ENCODE measurements around the gene NLK.

The NLK gene

DNA sequence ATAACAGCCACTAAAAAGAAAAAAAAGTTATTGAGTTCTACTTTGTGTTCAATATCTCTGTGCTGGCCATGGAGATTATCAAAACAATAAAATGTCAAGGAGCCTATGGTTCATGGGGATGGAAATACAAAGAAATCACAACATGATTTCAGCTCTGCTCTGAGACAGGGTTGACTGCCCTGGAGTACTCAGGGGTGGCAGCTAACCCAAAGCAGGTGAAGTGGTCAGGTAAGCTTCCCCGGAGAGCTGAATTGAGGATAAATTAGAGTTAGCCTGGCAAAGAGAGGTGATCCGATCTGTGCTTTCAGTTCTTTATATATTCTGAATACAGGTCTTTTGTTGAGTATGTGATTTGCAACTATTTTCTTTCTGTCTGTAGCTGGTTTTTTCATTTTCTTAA, 157.3 kb downstream of the NLK start:
- Histone ChIP-seq H3K4me3 (ENCODE audit: insufficient read depth, low read length, poor library complexity, severe bottlenecking) (no peak overlapping the region), H3F3A (ENCODE audit: insufficient read depth) (0 out of 2 replicates have a peak, but pooled peaks cover 5% of the 10 kb centered on the region), H3K4me2 (ENCODE audit: low read depth, low read length, poor library complexity, severe bottlenecking) (no peak overlapping the region), H2AFZ (ENCODE audit: low read depth, low read length, severe bottlenecking) (no peak overlapping the region), H3K79me2 (ENCODE audit: insufficient read depth, low read length) (no peaks in the 10 kb centered on the region), H3K9ac (ENCODE audit: low read length) (no peak overlapping the region), H3K9me2 (replicated peaks; ENCODE audit: insufficient read depth, low read length) (no peaks in the 10 kb centered on the region), H4K20me1 (ENCODE audit: low read depth, low read length) (no peaks in the 10 kb centered on the region), H3K27me3 (ENCODE audit: low read length) (no peaks in the 10 kb centered on the region), H3K9me3 (ENCODE audit: insufficient read depth, low read length) (no peaks in the 10 kb centered on the region), H3K27ac (ENCODE audit: low read depth, low read length) (no peak overlapping the region), H3K36me3 (ENCODE audit: low read length) (peaks cover under 1% of the 10 kb centered on the region; the same call in 1 of the 2 replicates)
- no peak for TF ChIP-seq EZH2phosphoT487 (conservative IDR thresholded peaks at IDR 0.05; ENCODE audit: low read length)
- TF ChIP-seq CTCF (IDR thresholded peaks at IDR 0.05; ENCODE audit: insufficient read depth, low read length, poor library complexity, severe bottlenecking) = no peak

GRCh38 chr17:28201315-28201714, 158.8 kb downstream of the NLK start:
- no peaks in the 10 kb centered on the region; the same call in 1 of the 2 replicates for H3K36me3 ChIP-seq (ENCODE audit: low read length)
- H3K9me2 ChIP-seq (replicated peaks; ENCODE audit: insufficient read depth, low read length) = no peaks in the 10 kb centered on the region
- no peaks in the 10 kb centered on the region for H3K79me2 ChIP-seq (ENCODE audit: insufficient read depth, low read length)
- H4K20me1 ChIP-seq (ENCODE audit: low read depth, low read length) = no peaks in the 10 kb centered on the region
- no peak overlapping the region for H3K4me2 ChIP-seq (ENCODE audit: low read depth, low read length, poor library complexity, severe bottlenecking)
- H3K4me3 ChIP-seq (ENCODE audit: insufficient read depth, low read length, poor library complexity, severe bottlenecking) = no peak overlapping the region
- no peak overlapping the region for H3K27ac ChIP-seq (ENCODE audit: low read depth, low read length)
- H3K9ac ChIP-seq (ENCODE audit: low read length) = no peak overlapping the region
- no peaks in the 10 kb centered on the region for H3F3A ChIP-seq (ENCODE audit: insufficient read depth)
- no peaks in the 10 kb centered on the region for H3K9me3 ChIP-seq (ENCODE audit: insufficient read depth, low read length)
- no peak for TF ChIP-seq CTCF (IDR thresholded peaks at IDR 0.05; ENCODE audit: insufficient read depth, low read length, poor library complexity, severe bottlenecking)
- no peak for TF ChIP-seq EZH2phosphoT487 (conservative IDR thresholded peaks at IDR 0.05; ENCODE audit: low read length)
- H3K27me3 ChIP-seq (ENCODE audit: low read length) = no peaks in the 10 kb centered on the region
- no peak overlapping the region for H2AFZ ChIP-seq (ENCODE audit: low read depth, low read length, severe bottlenecking)

- Histone ChIP-seq H2AFZ (ENCODE audit: low read depth, low read length, severe bottlenecking) (no peak overlapping the region), H3K9me2 (replicated peaks; ENCODE audit: insufficient read depth, low read length) (no peaks in the 10 kb centered on the region), H3K79me2 (ENCODE audit: insufficient read depth, low read length) (no peaks in the 10 kb centered on the region), H3K4me2 (ENCODE audit: low read depth, low read length, poor library complexity, severe bottlenecking) (no peak overlapping the region), H3F3A (ENCODE audit: insufficient read depth) (no peaks in the 10 kb centered on the region), H3K4me3 (ENCODE audit: insufficient read depth, low read length, poor library complexity, severe bottlenecking) (no peak overlapping the region), H4K20me1 (ENCODE audit: low read depth, low read length) (no peaks in the 10 kb centered on the region), H3K36me3 (ENCODE audit: low read length) (no peaks in the 10 kb centered on the region), H3K9ac (ENCODE audit: low read length) (no peak overlapping the region), H3K27me3 (ENCODE audit: low read length) (no peaks in the 10 kb centered on the region), H3K27ac (ENCODE audit: low read depth, low read length) (no peak overlapping the region), H3K9me3 (ENCODE audit: insufficient read depth, low read length) (no peaks in the 10 kb centered on the region)
- TF ChIP-seq EZH2phosphoT487 (conservative IDR thresholded peaks at IDR 0.05; ENCODE audit: low read length) (no peak), CTCF (IDR thresholded peaks at IDR 0.05; ENCODE audit: insufficient read depth, low read length, poor library complexity, severe bottlenecking) (no peak)
Measured at GRCh38 chr17:28204244-28204643, 161.8 kb downstream of the NLK start.

Measured in SU-DHL-6 (cell line).